Amniotic epithelial cell (primary cell): Measurements from ENCODE around the gene CAPZB.
"Not testable (repeated sequence)": the region's sequence is repeated elsewhere in the genome, so short reads cannot be mapped to it uniquely, and the experiment has no call there.

ENCODE experiments used
- DNase-seq: peaks from one replicate; pipeline ENCODE4 v3.0.0-alpha.2; 2010; ENCODE audit warnings: low read depth

The CAPZB gene

DNA sequence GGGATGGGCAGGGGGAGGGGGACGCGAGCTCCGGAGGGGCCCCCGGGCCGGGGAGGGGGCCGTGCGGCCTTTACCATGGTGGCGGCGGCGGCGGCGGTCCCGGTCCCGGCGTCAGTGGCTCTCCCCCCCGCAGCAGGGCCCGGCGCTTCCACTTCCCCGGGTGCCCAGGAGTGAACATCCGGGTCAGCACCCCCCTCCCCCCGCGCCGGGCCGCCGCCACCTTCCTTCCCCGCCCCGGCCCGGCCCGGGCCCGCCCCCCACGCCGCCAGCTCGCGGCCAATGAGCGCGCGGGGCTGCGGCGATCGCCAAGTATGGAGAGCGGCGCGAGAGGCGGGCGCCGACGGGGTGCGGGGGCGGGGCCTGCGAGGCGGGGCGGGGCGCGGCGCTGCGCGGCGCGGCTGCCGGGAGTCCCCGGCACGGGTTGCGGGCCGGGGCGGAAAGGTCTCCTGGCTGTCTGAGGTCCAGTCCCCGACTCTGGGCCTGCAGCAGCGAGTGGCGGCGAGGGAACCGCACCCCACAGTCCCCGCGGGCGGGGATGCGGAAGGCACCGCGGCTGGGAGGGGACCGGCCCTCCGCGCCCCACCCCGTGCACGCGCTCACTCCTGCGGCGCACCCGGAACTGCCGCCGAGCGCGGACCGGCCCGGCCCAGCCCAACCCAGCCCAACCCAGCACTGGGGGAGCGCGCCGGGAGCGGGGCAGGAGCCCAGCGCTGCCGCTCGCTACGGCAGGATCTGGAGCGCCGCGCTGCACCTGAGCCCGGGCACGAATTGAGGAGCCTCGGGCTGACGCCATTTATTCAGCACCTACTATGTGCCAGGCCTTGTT is at the start of gene CAPZB:
Gene CAPZB, minus strand, starts transcription at position 178 of the 826 bp plus-strand sequence. Its CDS starts 101 bp downstream, at position 77.
- DNase-seq, result peak; percentile 77

DNA sequence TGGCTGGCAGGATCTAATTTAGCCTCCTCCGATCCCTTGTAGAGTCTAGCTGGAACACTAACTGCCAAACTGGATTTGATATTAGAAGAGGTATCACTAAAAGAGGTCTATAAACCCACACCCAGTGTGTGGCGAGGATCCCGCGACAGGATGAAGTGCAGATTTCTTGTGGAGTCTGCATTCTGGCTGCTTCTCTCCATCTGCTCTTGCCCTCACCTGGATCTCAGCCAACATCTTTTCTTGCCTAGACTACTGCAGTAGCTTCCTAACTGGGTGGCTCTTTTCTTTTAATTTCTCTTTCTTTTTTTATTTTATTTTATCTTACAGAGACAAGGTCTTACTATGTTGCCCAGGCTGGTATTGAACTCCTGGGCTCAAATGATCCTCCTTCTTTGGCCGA is 48.9 kb upstream of the CAPZB start:
- DNase-seq, result no peak

- DNase-seq, result no peak
Measured at GRCh38 chr1:19533626-19534025, 48.3 kb upstream of the CAPZB start.

DNA sequence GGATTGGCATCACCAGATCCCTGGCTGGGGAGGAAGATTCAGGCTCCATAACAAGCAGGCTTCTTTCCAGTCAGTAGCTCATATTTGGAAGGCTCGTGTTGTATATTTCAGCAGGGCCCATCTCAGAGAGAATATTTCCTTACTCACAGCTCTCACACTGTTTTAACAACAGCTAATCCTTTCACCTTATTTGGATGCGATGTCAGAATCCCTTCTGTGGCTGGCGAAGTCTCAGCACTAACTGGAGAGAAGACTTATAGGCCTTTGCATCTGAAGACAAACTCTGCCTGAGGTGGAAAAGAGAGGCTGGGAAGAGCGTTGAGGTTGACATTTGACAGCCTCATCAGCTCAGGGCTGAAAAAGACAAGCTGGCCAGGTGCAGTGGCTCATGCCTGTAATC is 47.2 kb upstream of the CAPZB start:
- no peak for DNase-seq

DNA sequence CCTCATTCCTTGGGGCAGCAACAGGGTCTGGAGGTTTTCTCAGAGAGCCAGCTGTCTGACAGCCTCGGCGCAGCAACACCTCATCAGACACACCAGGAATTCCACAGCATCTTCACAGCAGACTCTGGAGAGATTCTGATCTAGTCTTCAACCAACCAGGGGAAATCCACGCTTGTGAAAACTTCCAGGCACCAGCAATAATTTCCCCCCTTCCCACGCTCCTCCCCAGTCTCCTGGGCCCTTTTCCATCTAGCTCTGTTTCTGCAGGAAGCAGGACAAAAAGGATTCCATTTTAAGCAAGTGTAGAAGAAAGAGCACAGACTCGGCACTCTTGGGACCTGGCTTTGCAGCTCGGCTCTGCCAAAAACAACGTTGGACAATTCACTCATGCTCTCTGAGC is 44.3 kb upstream of the CAPZB start:
- peak; percentile 69 for DNase-seq

DNA sequence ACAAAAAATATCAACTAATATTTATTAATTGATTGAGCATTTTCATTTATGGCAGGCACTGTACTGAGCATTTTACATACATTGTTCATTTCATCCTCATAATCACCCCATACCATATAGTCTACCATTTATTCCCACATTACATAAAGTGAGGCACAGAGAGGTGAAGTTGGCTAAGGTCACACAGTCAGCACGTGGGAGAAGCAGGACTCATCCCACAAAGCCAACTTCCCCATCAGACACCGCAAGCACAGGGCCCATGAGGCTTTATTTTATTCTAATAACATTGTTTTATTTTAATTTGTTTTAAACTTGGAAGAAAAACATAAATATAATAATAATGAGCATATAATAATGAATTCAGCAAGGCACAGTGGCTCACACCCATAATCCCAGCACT is 43.1 kb upstream of the CAPZB start:
- no peak for DNase-seq

- DNase-seq, result peak; percentile 37
Measured at GRCh38 chr1:19525607-19526545, 40.5 kb upstream of the CAPZB start.

- no peak for DNase-seq
Measured at GRCh38 chr1:19524791-19525190, 39.5 kb upstream of the CAPZB start.

DNA sequence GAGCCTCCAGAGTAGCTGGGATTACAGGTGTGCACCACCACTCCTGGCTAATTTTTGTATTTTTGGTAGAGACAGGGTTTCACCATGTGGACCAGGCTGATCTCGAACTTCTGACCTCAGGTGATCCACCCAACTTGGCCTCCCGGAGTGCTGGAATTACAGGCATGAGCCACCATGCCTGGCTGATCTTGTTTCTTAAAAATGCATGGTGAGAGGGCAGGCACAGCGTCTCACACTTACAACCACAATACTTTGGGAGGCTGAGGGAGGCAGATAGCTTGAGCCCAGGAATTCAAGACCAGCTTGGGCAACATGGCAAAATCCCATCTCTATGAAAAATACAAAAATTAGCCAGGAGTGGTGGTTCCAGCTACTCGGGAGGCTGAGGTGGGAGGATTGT is 37.2 kb upstream of the CAPZB start:
- peak; percentile 22 for DNase-seq

- no peak for DNase-seq
Measured at GRCh38 chr1:19521411-19521810, 36.1 kb upstream of the CAPZB start.

- DNase-seq, result no peak
Measured at GRCh38 chr1:19517017-19517416, 31.7 kb upstream of the CAPZB start.

- no peak for DNase-seq
Measured at GRCh38 chr1:19515201-19515600, 29.9 kb upstream of the CAPZB start.

- peak; percentile 55 for DNase-seq
Measured at GRCh38 chr1:19514391-19514831, 29.1 kb upstream of the CAPZB start.

DNA sequence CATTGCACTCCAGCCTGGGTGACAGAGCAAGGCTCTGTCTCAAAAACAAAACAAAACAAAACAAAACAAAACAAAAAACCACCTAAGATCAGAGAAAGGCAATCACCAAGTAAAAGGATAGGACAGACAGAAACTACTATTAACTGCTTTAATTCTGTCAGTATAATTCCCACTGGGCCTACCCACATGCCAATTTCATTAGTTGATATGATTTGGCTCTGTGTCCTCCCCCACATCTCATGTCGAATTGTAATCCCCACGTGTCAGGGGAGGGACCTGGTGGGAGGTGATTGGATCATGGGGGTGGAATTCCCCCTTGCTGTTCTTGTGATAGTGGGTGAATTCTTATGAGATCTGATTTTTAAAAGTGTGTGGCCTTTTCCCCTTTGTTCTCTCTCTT is 27.2 kb upstream of the CAPZB start:
- DNase-seq, result peak; percentile 49

DNA sequence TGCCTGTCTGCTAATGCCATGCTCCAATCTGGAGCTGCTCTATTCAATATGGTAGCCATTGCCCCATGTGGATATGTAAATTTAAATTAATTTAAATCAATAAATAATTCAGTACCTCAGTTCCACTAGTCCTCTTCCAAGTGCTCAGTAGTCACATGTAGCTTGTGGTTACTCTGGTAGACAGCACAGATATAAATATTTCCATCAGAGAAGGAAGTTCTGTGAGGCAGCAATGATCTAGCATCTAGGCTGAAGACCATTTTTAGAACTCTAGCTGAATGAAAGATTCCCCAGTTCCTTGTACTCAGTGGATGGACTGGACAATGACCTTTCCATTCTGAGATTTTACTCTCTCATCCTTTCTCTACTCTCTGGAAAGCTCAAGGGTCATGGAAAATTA is 25.8 kb upstream of the CAPZB start:
- DNase-seq, result peak; percentile 7

- not testable (repeated sequence) for DNase-seq
Measured at GRCh38 chr1:19509647-19510046, 24.3 kb upstream of the CAPZB start.

DNA sequence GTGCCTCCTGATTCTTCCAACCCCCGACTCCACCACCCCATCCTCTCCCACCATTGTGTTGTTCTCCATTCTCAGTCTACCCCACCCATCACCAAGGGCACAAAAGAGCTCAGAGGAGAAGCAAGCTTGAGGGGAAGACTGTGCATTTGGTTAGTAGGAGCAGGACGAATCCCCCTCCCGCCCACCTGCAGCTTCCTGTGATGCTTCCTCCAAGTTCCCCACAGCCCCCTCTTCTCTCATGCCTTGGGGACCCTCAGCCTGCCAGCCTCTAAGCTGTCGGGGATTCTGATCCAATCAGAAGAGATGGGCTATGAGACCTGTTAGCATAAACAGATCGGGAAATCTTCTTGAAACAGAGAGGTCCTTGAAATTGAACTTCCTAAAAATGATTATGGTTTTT is 22.2 kb upstream of the CAPZB start:
- no peak for DNase-seq

DNA sequence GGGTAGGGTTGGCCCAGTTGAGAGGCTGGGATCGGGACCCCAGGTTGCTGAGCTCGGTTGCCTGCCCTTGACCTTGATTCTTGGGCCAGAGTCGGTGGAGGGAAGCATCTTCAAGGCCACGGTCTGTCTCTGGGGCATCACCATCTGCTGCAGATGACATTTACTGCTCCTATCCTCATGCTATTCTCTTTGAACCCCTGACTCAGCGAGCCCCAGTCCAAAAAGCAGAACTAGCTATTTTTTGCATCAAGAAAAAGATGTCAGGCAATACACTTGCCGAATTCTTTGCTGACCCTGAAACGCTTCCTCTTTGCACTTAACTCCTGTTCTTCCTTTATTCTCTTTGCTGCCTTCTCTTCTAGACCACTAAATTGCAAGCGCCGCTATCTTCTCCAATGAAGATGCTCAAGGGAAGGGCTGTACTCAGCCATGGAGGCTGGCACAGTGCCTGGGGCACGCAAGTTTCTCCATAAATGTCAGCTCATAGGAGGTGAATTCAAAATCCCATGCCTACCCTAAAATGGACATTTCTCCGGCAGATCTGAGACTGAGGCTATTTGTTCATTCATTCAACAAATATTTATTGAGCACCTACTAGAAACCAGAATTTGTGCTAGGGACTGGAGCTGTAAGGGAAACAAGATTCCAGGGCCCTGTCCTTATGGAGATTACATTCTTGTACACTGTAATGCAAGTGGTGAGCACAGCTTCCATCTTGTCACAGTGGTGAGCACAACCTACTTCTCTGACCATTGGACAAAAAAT is 20.5 kb upstream of the CAPZB start:
- DNase-seq, result no peak

DNA sequence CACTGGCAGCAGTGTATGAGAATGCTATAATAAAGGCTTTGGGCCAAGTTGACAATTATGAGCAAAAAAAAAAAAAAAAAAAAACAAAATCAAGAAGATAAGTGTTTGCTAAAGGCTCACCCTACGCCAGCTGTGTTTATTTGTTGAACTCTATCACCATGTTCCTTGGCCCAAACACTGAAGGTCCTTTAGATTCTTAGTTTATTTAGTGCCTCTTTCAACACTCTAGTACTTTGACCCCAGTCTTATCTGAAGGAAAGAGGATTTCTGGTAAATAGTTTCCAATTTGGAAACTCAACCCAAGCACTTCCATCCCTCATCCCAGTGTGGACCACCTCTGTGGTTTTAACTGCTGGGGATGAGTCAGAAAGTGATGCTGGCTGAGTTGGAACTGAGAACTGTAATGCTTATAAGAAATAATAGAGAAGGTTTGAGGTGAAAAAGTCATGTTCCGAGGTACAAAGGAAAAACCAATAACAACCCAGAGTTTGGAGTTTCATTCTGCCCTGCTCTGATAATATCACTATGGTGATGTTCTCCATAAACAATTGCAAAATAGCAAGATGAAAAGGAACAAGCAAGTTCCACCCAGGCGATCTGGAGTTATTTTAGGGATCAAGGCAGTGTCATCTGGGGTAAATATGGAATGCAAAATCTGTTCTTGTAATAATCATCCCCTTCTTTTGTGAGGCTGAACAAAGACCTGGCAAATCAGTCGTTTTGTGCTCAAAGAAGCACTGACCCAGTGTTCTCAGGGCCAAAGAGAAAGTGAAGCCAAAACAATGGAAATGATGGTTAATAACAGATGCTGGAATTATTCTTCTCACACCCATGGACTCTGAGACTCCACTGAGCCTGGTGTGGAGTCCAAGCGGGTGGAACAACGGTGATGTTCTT is 19.7 kb upstream of the CAPZB start:
- peak; percentile 100 for DNase-seq

DNA sequence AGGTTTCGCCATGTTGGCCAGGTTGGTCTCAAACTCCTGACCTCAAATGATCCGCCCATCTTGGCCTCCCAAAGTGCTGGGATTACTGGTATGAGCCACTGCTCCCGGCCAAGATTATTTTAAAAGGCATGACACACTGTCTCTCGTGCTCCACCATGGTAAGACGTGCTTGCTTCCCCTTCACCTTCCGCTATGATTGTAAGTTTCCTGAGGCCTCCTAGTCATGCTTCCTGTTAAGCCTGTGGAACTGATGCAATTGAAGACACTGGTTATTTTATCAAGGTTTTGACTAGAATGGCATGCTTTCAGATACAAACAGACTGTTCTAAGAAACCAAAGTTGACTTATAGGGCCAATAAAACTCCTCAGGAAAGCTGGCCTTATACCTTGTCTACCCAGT is 16.9 kb upstream of the CAPZB start:
- DNase-seq, result peak; percentile 72

DNA sequence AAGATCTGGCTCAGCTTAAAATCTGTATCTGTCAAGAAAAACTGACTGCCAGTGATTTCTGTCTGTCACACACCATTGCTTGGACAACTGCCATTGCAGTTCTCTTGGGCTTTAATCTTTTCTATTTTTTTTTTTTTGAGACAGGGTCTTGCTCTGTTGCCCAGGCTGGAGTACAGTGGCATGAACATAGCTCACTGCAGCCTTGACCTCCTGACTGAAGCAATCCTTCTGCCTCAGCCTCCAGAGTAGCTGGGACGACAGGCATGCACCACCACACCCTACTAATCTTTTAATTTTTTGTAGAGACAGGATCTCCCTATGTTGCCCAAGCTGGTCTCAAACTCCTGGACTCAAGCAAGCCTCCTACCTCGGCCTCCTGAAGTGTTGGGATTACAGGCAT is 14.5 kb upstream of the CAPZB start:
- DNase-seq, result not testable (repeated sequence)
